ENCODE results near the gene OXLD1.
"Not testable (repeated sequence)": the region's sequence is repeated elsewhere in the genome, so short reads cannot be mapped to it uniquely, and the experiment has no call there.

The OXLD1 gene

DNA sequence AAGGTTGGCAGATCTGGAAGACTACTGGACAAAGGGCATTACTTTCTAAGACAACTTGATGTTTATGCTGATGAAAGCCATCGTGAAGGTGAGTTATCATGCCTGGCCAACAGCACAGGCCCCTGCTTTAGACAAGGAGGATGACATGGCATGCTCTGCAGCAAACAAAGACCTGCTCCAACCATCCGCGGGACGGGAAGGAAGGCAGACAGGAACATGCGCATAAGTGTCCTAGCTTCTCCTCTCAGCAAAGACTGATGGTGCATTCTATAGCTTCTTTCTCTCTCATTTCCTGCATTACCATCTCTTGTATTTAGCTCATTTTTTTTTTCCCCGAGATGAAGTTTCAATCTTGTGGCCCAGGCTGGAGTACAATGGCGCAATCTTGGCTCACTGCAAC, 34.9 kb downstream of the OXLD1 start:
- no peak for DNase-seq (ENCODE audit: low spot score)
- in situ Hi-C loops (cut with MboI; ENCODE audit: low pct_unique_long_range_greater_than_20kb, low sequenced_read_pairs, unreplicated experiment) = no loop called here
- TF ChIP-seq, protein P1, sequence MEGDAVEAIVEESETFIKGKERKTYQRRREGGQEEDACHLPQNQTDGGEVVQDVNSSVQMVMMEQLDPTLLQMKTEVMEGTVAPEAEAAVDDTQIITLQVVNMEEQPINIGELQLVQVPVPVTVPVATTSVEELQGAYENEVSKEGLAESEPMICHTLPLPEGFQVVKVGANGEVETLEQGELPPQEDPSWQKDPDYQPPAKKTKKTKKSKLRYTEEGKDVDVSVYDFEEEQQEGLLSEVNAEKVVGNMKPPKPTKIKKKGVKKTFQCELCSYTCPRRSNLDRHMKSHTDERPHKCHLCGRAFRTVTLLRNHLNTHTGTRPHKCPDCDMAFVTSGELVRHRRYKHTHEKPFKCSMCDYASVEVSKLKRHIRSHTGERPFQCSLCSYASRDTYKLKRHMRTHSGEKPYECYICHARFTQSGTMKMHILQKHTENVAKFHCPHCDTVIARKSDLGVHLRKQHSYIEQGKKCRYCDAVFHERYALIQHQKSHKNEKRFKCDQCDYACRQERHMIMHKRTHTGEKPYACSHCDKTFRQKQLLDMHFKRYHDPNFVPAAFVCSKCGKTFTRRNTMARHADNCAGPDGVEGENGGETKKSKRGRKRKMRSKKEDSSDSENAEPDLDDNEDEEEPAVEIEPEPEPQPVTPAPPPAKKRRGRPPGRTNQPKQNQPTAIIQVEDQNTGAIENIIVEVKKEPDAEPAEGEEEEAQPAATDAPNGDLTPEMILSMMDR (IDR thresholded peaks at IDR 0.05; ENCODE audit: extremely low read depth, insufficient read depth, missing control alignments) = no peak

DNA sequence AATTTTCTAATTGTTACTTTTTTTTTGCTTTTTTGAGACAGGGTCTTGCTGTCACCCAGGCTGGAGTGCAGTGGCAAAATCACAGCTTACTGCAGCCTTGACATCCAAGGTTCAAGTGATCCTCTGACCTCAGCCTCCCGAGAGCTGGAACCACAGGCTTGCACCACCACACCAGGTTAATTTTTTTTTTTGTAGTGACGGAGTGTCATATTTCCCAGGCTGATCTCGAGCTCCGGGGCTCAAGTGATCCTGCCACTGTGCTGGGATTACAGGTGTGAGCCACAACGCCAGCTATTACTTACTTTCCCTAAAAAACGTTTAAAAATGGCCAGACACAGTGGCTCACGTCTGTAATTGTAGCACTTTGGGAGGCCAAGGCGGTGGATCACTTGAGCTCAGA, 36.1 kb downstream of the OXLD1 start:
- in situ Hi-C loops (cut with MboI; ENCODE audit: low pct_unique_long_range_greater_than_20kb, low sequenced_read_pairs, unreplicated experiment) = no loop called here
- no peak for DNase-seq (ENCODE audit: low spot score)
- TF ChIP-seq, protein P1 (IDR thresholded peaks at IDR 0.05; ENCODE audit: extremely low read depth, insufficient read depth, missing control alignments) = no peak

DNA sequence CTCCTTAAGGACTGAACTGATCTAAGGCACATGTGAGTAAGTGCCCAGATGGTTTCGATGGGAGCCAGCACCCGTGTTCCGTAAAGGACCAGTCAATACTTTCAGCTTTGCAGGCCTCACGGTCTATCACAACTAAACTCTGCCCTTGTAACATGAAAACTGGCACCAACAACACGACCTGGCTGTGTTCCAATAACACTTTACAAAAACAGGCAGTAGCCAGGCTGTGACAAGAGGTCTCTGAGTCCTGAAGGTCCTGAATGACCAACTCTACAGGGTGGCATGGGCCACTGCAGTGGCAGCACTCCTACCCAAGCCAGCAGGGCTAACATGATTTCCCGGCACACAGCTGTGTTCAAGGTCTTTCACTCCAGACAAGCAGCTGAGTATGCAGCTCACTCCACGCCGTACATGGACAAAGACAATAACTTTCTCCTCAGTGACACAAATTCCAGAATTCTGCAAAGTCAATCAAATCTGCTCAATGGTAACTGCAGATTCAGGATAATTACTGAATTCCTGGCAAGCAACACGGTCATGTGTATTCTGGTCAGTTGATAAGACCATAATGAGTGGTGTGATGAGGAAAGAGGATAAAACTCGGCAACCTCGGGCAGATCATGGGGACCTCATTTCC, 44.8 kb downstream of the OXLD1 start:
- no peak for DNase-seq (ENCODE audit: low spot score)
- in situ Hi-C loops (cut with MboI; ENCODE audit: low pct_unique_long_range_greater_than_20kb, low sequenced_read_pairs, unreplicated experiment) = no loop called here
- TF ChIP-seq, protein P1 (IDR thresholded peaks at IDR 0.05; ENCODE audit: extremely low read depth, insufficient read depth, missing control alignments) = no peak

DNA sequence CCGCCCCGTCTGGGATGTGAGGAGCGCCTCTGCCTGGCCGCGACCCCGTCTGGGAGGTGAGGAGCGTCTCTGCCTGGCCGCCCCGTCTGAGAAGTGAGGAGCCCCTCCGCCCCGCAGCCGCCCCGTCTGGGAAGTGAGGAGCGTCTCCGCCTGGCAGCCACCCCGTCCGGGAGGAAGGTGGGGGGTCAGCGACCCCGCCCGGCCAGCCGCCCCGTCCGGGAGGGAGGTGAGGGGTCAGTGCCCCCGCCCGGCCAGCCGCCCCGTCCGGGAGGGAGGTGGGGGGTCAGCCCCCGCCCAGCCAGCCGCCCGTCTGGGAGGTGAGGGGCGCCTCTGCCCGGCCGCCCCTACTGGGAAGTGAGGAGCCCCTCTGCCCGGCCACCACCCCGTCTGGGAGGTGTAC, 48.1 kb downstream of the OXLD1 start:
- DNase-seq (ENCODE audit: low spot score); in situ Hi-C loops (cut with MboI; ENCODE audit: low pct_unique_long_range_greater_than_20kb, low sequenced_read_pairs, unreplicated experiment): not testable (repeated sequence)

DNA sequence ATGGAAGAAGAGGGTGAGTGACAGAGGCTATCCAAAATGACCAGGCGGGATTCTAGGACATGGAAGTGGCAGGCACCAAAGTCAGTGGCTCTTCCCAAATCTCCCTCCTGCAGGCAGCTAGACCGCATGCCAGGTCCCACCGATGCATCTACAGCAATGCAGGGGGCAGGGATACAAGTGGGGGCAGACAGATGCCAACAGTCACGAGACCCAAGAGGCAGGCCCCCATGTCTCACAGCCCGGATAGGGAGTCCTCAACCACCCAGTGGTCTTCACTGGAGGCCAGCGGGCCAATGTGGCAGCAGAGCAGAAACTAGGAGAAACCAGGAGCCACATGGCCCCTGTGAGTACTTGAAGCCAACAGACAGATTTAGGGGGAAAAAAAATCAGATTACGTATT, 49.5 kb downstream of the OXLD1 start:
- DNase-seq (ENCODE audit: low spot score) = no peak
- in situ Hi-C loops (cut with MboI; ENCODE audit: low pct_unique_long_range_greater_than_20kb, low sequenced_read_pairs, unreplicated experiment) = no loop called here
- TF ChIP-seq, protein P1 (IDR thresholded peaks at IDR 0.05; ENCODE audit: extremely low read depth, insufficient read depth, missing control alignments) = no peak

DNA sequence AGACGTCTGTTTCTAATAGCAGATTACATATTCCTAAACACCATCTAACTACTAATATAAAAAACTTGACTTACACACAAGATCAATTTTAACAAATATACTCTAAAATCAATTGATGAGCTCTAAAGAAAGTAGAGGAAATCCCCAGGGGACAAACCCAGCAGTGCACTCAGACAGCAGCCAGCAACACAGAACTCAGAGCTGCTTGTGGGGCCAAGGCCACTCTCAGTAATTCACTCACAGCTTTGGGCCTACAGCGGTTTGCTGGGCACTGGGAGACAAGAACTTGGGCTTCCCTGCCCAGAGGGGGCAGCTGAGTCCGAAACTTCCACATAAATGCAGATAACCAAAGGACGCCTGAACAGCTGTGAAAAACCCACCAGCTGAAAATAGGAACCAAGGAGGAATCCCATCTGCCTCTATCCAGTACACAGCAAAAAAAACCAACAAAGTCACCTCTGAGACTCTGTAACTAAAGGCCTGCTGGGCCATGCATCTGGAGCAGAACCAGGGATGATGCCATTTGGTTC, 50.9 kb downstream of the OXLD1 start:
- in situ Hi-C loops (cut with MboI; ENCODE audit: low pct_unique_long_range_greater_than_20kb, low sequenced_read_pairs, unreplicated experiment) = no loop called here
- TF ChIP-seq, protein P1 (IDR thresholded peaks at IDR 0.05; ENCODE audit: extremely low read depth, insufficient read depth, missing control alignments) = no peak
- DNase-seq (ENCODE audit: low spot score) = no peak
